GM21381 (cell line): ENCODE data around the gene HSPB1.
"Not testable (repeated sequence)": the region's sequence is repeated elsewhere in the genome, so short reads cannot be mapped to it uniquely, and the experiment has no call there.

ENCODE experiments used
- ATAC-seq: cut with Tn5 transposase; IDR thresholded peaks from one replicate; pipeline ENCODE4 v1.9.1; 2021; ENCODE audit warnings: mild to moderate bottlenecking, moderate library complexity; ENCODE audit not compliant: unreplicated experiment

HSPB1 gene

GRCh38 chr7:76330261-76330660, 27.8 kb downstream of the HSPB1 start:
- no peak for ATAC-seq

- no peak for ATAC-seq
Observed at GRCh38 chr7:76330673-76331072, 28.2 kb downstream of the HSPB1 start.

- no peak for ATAC-seq
Observed at GRCh38 chr7:76332078-76332477, 29.6 kb downstream of the HSPB1 start.

GRCh38 chr7:76333511-76334101, 31.1 kb downstream of the HSPB1 start:
- no peak for ATAC-seq

- ATAC-seq, result no peak
Observed at GRCh38 chr7:76334320-76334967, 32.0 kb downstream of the HSPB1 start.

GRCh38 chr7:76335417-76335816, 32.9 kb downstream of the HSPB1 start:
- not testable (repeated sequence) for ATAC-seq

- no peak for ATAC-seq
Observed at GRCh38 chr7:76336094-76336493, 33.6 kb downstream of the HSPB1 start.

- no peak for ATAC-seq
Observed at GRCh38 chr7:76337147-76337546, 34.7 kb downstream of the HSPB1 start.

GRCh38 chr7:76338298-76339084, 36.0 kb downstream of the HSPB1 start:
- ATAC-seq, result no peak

GRCh38 chr7:76340617-76341131, 38.2 kb downstream of the HSPB1 start:
- ATAC-seq, result no peak

GRCh38 chr7:76342222-76342621, 39.7 kb downstream of the HSPB1 start:
- ATAC-seq, result no peak

- no peak for ATAC-seq
Observed at GRCh38 chr7:76343294-76343930, 40.9 kb downstream of the HSPB1 start.

- ATAC-seq, result no peak
Observed at GRCh38 chr7:76343931-76344321, 41.5 kb downstream of the HSPB1 start.

- no peak for ATAC-seq
Observed at GRCh38 chr7:76346097-76346496, 43.6 kb downstream of the HSPB1 start.

- no peak for ATAC-seq
Observed at GRCh38 chr7:76346778-76347177, 44.3 kb downstream of the HSPB1 start.

GRCh38 chr7:76347710-76348109, 45.2 kb downstream of the HSPB1 start:
- ATAC-seq, result no peak

- no peak for ATAC-seq
Observed at GRCh38 chr7:76349313-76349885, 46.9 kb downstream of the HSPB1 start.

GRCh38 chr7:76351372-76351771, 48.9 kb downstream of the HSPB1 start:
- no peak for ATAC-seq

- no peak for ATAC-seq
Observed at GRCh38 chr7:76352193-76352592, 49.7 kb downstream of the HSPB1 start.

GRCh38 chr7:76353744-76354143, 51.3 kb downstream of the HSPB1 start:
- no peak for ATAC-seq
